ENCODE data around the gene EDARADD. TPM values are rescaled to one million over a fixed set of nuclear protein-coding genes. Genes with fewer than 3 reads are reported as not detected.

Gene EDARADD
- total and polyA plus RNA-seq, 2 of the 8 experiments (the other 6 are each of a cell fraction or from before 2014, with no cell fraction given), result 3.4 to 6.1 TPM

DNA sequence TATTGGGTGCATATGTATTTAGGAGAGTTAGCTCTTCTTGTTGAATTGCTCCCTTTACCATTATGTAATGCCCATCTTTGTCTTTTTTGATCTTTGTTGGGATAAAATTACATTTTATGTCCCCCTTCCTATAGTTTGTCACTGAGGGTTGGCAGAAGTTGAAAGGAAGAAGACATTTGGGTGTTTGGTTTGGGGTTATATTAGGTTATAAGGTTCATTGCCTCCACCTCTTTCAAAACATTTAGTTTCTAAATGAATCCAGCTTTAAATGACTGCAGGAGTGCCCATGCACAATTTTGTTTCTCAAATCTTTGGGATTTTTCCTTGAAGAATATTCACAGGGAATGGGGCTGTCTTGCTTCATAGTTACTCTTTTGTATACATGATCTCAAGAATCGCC is 115.1 kb downstream of the EDARADD start:
- Histone ChIP-seq H3K4me1 (replicated peaks in 1 of 4; ENCODE audit: control insufficient read depth in 3 of 4, insufficient read depth in 4 of 4, low read length in 3 of 4) (no peaks in the 10 kb centered on the region), H2BK12ac (ENCODE audit: low read depth, low read length) (no peak overlapping the region), H3K56ac (replicated peaks; ENCODE audit: insufficient read length, low read depth, low read length) (no peak overlapping the region), H2BK120ac (replicated peaks; ENCODE audit: low read depth, low read length) (no peak overlapping the region), H3K79me2 (ENCODE audit: control insufficient read depth in 1 of 2, insufficient read depth in 2 of 2, low read length in 2 of 2) (no peaks in the 10 kb centered on the region), H3K4me2 (ENCODE audit: insufficient read depth in 1 of 2, low read depth in 2 of 2, low read length in 2 of 2) (no peak overlapping the region), H2BK5ac (ENCODE audit: low read depth, low read length) (no peak overlapping the region), H4K20me1 (replicated peaks in 1 of 2; ENCODE audit: control insufficient read depth in 1 of 2, insufficient read depth in 2 of 2, low read length in 2 of 2) (no peaks in the 10 kb centered on the region), H4K5ac (ENCODE audit: insufficient read length, low read depth, low read length) (no peak overlapping the region), H3K23me2 (ENCODE audit: low read depth, low read length) (no peaks in the 10 kb centered on the region), H3K4ac (replicated peaks; ENCODE audit: insufficient read length, low read depth, low read length) (no peak overlapping the region), H3K14ac (ENCODE audit: insufficient read length) (no peak overlapping the region), H2BK15ac (ENCODE audit: low read length) (no peak overlapping the region), H3K27me3 (replicated peaks in 1 of 4; ENCODE audit: control insufficient read depth in 3 of 4, extremely low read depth in 1 of 4, insufficient read depth in 3 of 4, low read length in 3 of 4) (no peaks in the 10 kb centered on the region), H3K9ac (replicated peaks in 1 of 4; ENCODE audit: extremely low read depth in 1 of 4, low read depth in 3 of 4, low read length in 3 of 4) (no peak overlapping the region), H3K23ac (ENCODE audit: insufficient read length) (no peak overlapping the region), H3K18ac (ENCODE audit: extremely low read depth, low read length) (no peak overlapping the region), H3K36me3 (ENCODE audit: control insufficient read depth in 2 of 4, insufficient read depth in 4 of 4, low read length in 3 of 4) (no peaks in the 10 kb centered on the region), H4K8ac (ENCODE audit: extremely low read depth, insufficient read depth, low read length) (no peak overlapping the region), H3K9me3 (ENCODE audit: insufficient read depth in 2 of 2, low read depth in 1 of 2, low read length in 1 of 2) (no peaks in the 10 kb centered on the region), H2AK5ac (ENCODE audit: low read depth, low read length) (no peak overlapping the region), H3K27ac (ENCODE audit: low read depth, low read length) (no peak overlapping the region), H3K4me3 (ENCODE audit: extremely low read depth in 1 of 4, insufficient read depth in 2 of 4, low read depth in 3 of 4, low read length in 4 of 4) (no peak overlapping the region), H4K91ac (replicated peaks; ENCODE audit: insufficient read length, low read length) (no peak overlapping the region), H2AFZ (ENCODE audit: low read length) (no peak overlapping the region), H3K79me1 (ENCODE audit: low read depth, low read length) (no peaks in the 10 kb centered on the region), H2BK20ac (ENCODE audit: low read length) (no peak overlapping the region; the same call in 1 of the 2 replicates)
- 95% methylated on average over 1 of the region's 1 CpG; no CpG with 5 or more reads in 1 of the 2 experiments for WGBS, 2 experiments (ENCODE audit: extremely low coverage in 1 of 2, insufficient coverage in 1 of 2, insufficient read length in 1 of 2, insufficient replicate concordance in 2 of 2, low coverage in 1 of 2, low lambda C conversion rate in 2 of 2, missing lambda C conversion rate in 1 of 2)
- POLR2A ChIA-PET (ENCODE audit: partially characterized antibody), result no interaction called here
- CTCF ChIA-PET (ENCODE audit: partially characterized antibody), result interaction anchor here (1.4 to 2.0 kb wide), 3 partner anchors 9 to 22 kb away, joined by 3 to 8 read pairs (median 4); no protein-coding TSS in a partner anchor
- DNase-seq (ENCODE audit: low read depth in 1 of 2, low spot score in 2 of 2) (no peak), FAIRE-seq (no peak)
- TF ChIP-seq CEBPB (IDR thresholded peaks at IDR 0.05; ENCODE audit: low read depth, low read length) (no peak), GABPA (IDR thresholded peaks at IDR 0.05; ENCODE audit: borderline replicate concordance, insufficient read depth, low read length) (no peak), TAF1 (IDR thresholded peaks at IDR 0.05; ENCODE audit: low read depth, low read length) (no peak), SIN3A (conservative IDR thresholded peaks at IDR 0.05 in 1 of 2, IDR thresholded peaks at IDR 0.05 in 1 of 2; ENCODE audit: low read depth in 1 of 2, low read length in 2 of 2) (no peak)
